IMR-90 (cell line): Measurements from ENCODE around the gene PCGF2. TPM values are rescaled to one million over a fixed set of nuclear protein-coding genes. Genes with fewer than 3 reads are reported as not detected.
A peak's percentile ranks its signal among the peaks of the same experiment; 100 is the strongest.

Source experiments
- ATAC-seq: fragments of 200-7000 bp; cut with Tn5 transposase; 2 replicates; pipeline ENCODE4 v1.9.1; 2020; ENCODE audit warnings: low read depth, mild to moderate bottlenecking, moderate library complexity
- BruUV-seq: library from RNA; stranded (reverse); fragments of 400-500 nt; replicated peaks from 2 replicates; lab custom pipeline; 2021; lab: Mats Ljungman, UMichigan
- CTCF ChIA-PET: fragments of 300-600 bp; formaldehyde crosslinking; extraction: SDS; loops from one replicate; lab custom pipeline; 2021; ENCODE audit warnings: antibody characterized with exemption; lab: Yijun Ruan, JAX
- POLR2A ChIA-PET: fragments of 300-600 bp; sonication (Branson Sonifier 250); formaldehyde crosslinking; loops from one replicate; lab custom pipeline; 2022; ENCODE audit warnings: antibody characterized with exemption; ENCODE audit not compliant: unreplicated experiment; lab: Charles Lee
- DNase-seq: peaks from one replicate; pipeline ENCODE4 v3.0.0; 2013
- H2AFZ ChIP-seq: replicated peaks from 2 replicates; pipeline ENCODE3; 2013; ENCODE audit warnings: low read length, mild to moderate bottlenecking; ENCODE audit not compliant: poor library complexity
- H2AK5ac ChIP-seq: 2 replicates; pipeline ENCODE4 v1.6.1; 2013; ENCODE audit warnings: low read depth, low read length, inconsistent platforms
- H2AK9ac ChIP-seq: replicated peaks from 2 replicates; pipeline ENCODE3; 2013; ENCODE audit warnings: mild to moderate bottlenecking, low read depth, low read length, moderate library complexity; ENCODE audit not compliant: poor library complexity
- H2BK120ac ChIP-seq: 2 replicates; pipeline ENCODE4 v1.6.1; 2013; ENCODE audit warnings: low read depth, low read length, inconsistent platforms
- H2BK15ac ChIP-seq: 3 replicates; pipeline ENCODE4 v1.6.1; 2013; ENCODE audit warnings: low read depth, low read length, inconsistent platforms
- H2BK20ac ChIP-seq: 2 replicates; pipeline ENCODE4 v1.6.1; 2013; ENCODE audit warnings: low read depth, mild to moderate bottlenecking, inconsistent platforms, low read length, moderate library complexity
- H2BK5ac ChIP-seq: 2 replicates; pipeline ENCODE4 v1.6.1; 2013; ENCODE audit warnings: mild to moderate bottlenecking, low read depth, low read length, inconsistent platforms; ENCODE audit not compliant: poor library complexity, severe bottlenecking
- H3K14ac ChIP-seq: replicated peaks from 2 replicates; pipeline ENCODE4 v1.6.1; 2013; ENCODE audit warnings: low read depth, low read length, inconsistent platforms
- H3K18ac ChIP-seq: 2 replicates; pipeline ENCODE4 v1.6.1; 2013; ENCODE audit warnings: low read depth, low read length, control low read depth
- H3K23ac ChIP-seq: 2 replicates; pipeline ENCODE4 v1.6.1; 2013; ENCODE audit warnings: low read depth, low read length, inconsistent platforms
- H3K27ac ChIP-seq: 2 replicates; pipeline ENCODE4 v1.5.1; 2013; ENCODE audit warnings: mild to moderate bottlenecking, control low read depth, low read length; ENCODE audit not compliant: insufficient read depth
- H3K27me3 ChIP-seq: 2 replicates; pipeline ENCODE4 v1.6.1; 2013; ENCODE audit warnings: low read length; ENCODE audit not compliant: control insufficient read depth, insufficient read depth
- H3K36me3 ChIP-seq: 2 replicates; pipeline ENCODE4 v1.6.1; 2013; ENCODE audit warnings: low read length, mixed read lengths; ENCODE audit not compliant: control insufficient read depth, insufficient read depth
- H3K4ac ChIP-seq: 2 replicates; pipeline ENCODE4 v1.6.1; 2013; ENCODE audit warnings: low read depth, low read length, inconsistent platforms
- H3K4me1 ChIP-seq: 2 replicates; pipeline ENCODE4 v1.6.1; 2013; ENCODE audit warnings: low read length, mixed read lengths; ENCODE audit not compliant: control insufficient read depth, insufficient read depth
- H3K4me2 ChIP-seq: 2 replicates; pipeline ENCODE4 v1.6.1; 2013; ENCODE audit warnings: low read depth, mild to moderate bottlenecking, control low read depth, low read length, moderate library complexity
- H3K4me3 ChIP-seq: 2 replicates; pipeline ENCODE4 v1.5.1; 2013; ENCODE audit warnings: low read depth, mild to moderate bottlenecking, control low read depth, low read length, moderate library complexity; ENCODE audit not compliant: insufficient read depth
- H3K56ac ChIP-seq: 2 replicates; pipeline ENCODE4 v1.6.1; 2013; ENCODE audit warnings: low read length, inconsistent platforms; ENCODE audit not compliant: insufficient read depth; ENCODE audit errors: extremely low read depth
- H3K79me1 ChIP-seq, 2 experiments: 2 replicates each; pipeline ENCODE4 v1.6.1; 2013; ENCODE audit warnings: low read length in 2 of 2, inconsistent platforms in 1 of 2, low read depth in 1 of 2
- H3K9ac ChIP-seq: 2 replicates; pipeline ENCODE4 v1.6.1; 2013; ENCODE audit warnings: low read depth, low read length, control low read depth
- H3K9me1 ChIP-seq: 2 replicates; pipeline ENCODE4 v1.6.1; 2013; ENCODE audit warnings: low read length, inconsistent platforms; ENCODE audit not compliant: insufficient read depth
- H3K9me3 ChIP-seq: 2 replicates; pipeline ENCODE4 v1.6.1; 2013; ENCODE audit warnings: low read length; ENCODE audit not compliant: control insufficient read depth, insufficient read depth
- H4K20me1 ChIP-seq: 2 replicates; pipeline ENCODE4 v1.6.1; 2013; ENCODE audit warnings: low read length, inconsistent platforms; ENCODE audit not compliant: insufficient read depth
- H4K5ac ChIP-seq: 2 replicates; pipeline ENCODE4 v1.6.1; 2013; ENCODE audit warnings: mild to moderate bottlenecking, low read depth, low read length, control low read depth
- H4K8ac ChIP-seq, 2 experiments: 2 replicates each; pipeline ENCODE4 v1.6.1; 2013; ENCODE audit warnings: low read depth in 2 of 2, low read length in 2 of 2, control low read depth in 1 of 2, inconsistent platforms in 1 of 2
- H4K91ac ChIP-seq: 2 replicates; pipeline ENCODE4 v1.6.1; 2013; ENCODE audit warnings: low read depth, low read length, inconsistent platforms; ENCODE audit not compliant: insufficient read depth
- CTCF ChIP-seq: conservative IDR thresholded peaks from 2 replicates; pipeline ENCODE4 v1.5.1; 2012; ENCODE audit warnings: mild to moderate bottlenecking, low read depth, low read length, improper control_type of control experiment
- ELK1 ChIP-seq: fragments of 150-350 bp; IDR thresholded peaks from 2 replicates; pipeline ENCODE4 v1.6.1; 2016; ENCODE audit warnings: low read depth, mild to moderate bottlenecking, low read length, moderate library complexity, borderline replicate concordance
- MAZ ChIP-seq: IDR thresholded peaks from 2 replicates; pipeline ENCODE4 v1.6.1; 2012; ENCODE audit warnings: low read depth, mild to moderate bottlenecking, low read length, improper control_type of control experiment, moderate library complexity, borderline replicate concordance
- MXI1 ChIP-seq: IDR thresholded peaks from 2 replicates; pipeline ENCODE4 v1.6.1; 2012; ENCODE audit warnings: low read depth, mild to moderate bottlenecking, low read length, moderate library complexity, borderline replicate concordance
- RAD21 ChIP-seq: IDR thresholded peaks from 2 replicates; pipeline ENCODE4 v1.6.1; 2012; ENCODE audit warnings: low read length, improper control_type of control experiment
- RCOR1 ChIP-seq: IDR thresholded peaks from 2 replicates; pipeline ENCODE4 v1.6.1; 2012; ENCODE audit warnings: mild to moderate bottlenecking, low read length, improper control_type of control experiment; ENCODE audit not compliant: insufficient replicate concordance
- SMC3 ChIP-seq: fragments of 150-350 bp; IDR thresholded peaks from 2 replicates; pipeline ENCODE4 v1.6.1; 2016; ENCODE audit warnings: low read depth, mild to moderate bottlenecking, antibody characterized with exemption, low read length, moderate library complexity
- USF2 ChIP-seq: fragments of 150-350 bp; IDR thresholded peaks from 2 replicates; pipeline ENCODE4 v1.6.1; 2017; ENCODE audit warnings: mild to moderate bottlenecking, antibody characterized with exemption, low read length, low read depth
- WGBS, 2 experiments: methylation state at CpG; one replicate each; pipeline versions ENCODE4 v1.1.5 to v1.1.7; 2013; ENCODE audit warnings: missing lambda C conversion rate in 2 of 2; ENCODE audit not compliant: insufficient read length in 1 of 2; ENCODE audit errors: extremely low coverage in 2 of 2; 5-methylcytosine and 5-hydroxymethylcytosine counted together
- dilution Hi-C: fragments of 300-500 bp; cut with HindIII; formaldehyde crosslinking; loops from one replicate; pipeline ENCODE4 v1.14.3; 2018; ENCODE audit warnings: low sequenced_read_pairs; ENCODE audit not compliant: unreplicated experiment
- in situ Hi-C: fragments of 300-500 bp; cut with MboI; formaldehyde crosslinking; loops from 3 replicates; pipeline ENCODE4 v1.14.3; 2019; ENCODE audit warnings: low sequenced_read_pairs, inconsistent platforms, mixed read lengths
- intact Hi-C: fragments of 100-400 bp; cut with micrococcal nuclease; formaldehyde crosslinking; loops from 2 replicates; pipeline ENCODE4 v1.10.0; 2022
- polyA plus RNA-seq, 3 experiments: library from polyadenylated mRNA; depleted of rRNA; stranded (reverse); fragments of >200 nt; gene quantifications; 2 replicates each; pipeline ENCODE4 v1.2.3, GENCODE V29; 2012; ENCODE audit warnings: low replicate concordance in 1 of 3
- total RNA-seq: library from RNA; depleted of rRNA; stranded (reverse); fragments of >200 nt; gene quantifications from 2 replicates; pipeline ENCODE4 v1.2.3, GENCODE V29; 2012

Gene PCGF2
- total and polyA plus RNA-seq, 2 of the 4 experiments (the other 2 are of a cell fraction) = 1.1 to 18.2 TPM

- dilution Hi-C loops = no loop called here
- TF ChIP-seq RAD21 = no peak
- TF ChIP-seq MAZ = no peak
- TF ChIP-seq USF2 = no peak
- no peak for TF ChIP-seq MXI1
- TF ChIP-seq CTCF = no peak
- no peak for TF ChIP-seq ELK1
- TF ChIP-seq SMC3 = no peak
- no peak for TF ChIP-seq RCOR1
- Histone ChIP-seq H3K23ac (peak overlapping the region; percentile 73; the same call in 1 of the 2 replicates), H2BK5ac (peak overlapping the region; percentile 62), H3K27ac (peak overlapping the region; percentile 75), H2AFZ (peak overlapping the region; percentile 100), H2AK9ac (peak overlapping the region; percentile 95), H3K27me3 (no peaks in the 10 kb centered on the region), H3K4ac (peak overlapping the region; percentile 34), H3K4me3 (peak overlapping the region; percentile 77), H3K9ac (peak overlapping the region; percentile 76), H3K14ac (peak overlapping the region; percentile 84), H3K4me1 (peaks cover 12% of the 10 kb centered on the region), H2BK15ac (no peak overlapping the region; the same call in 2 of the 3 replicates), H3K4me2 (peak overlapping the region; percentile 77), H3K79me1 (peaks cover 11 to 49% of the 10 kb centered on the region in 2 experiments; a peak in 3 of 4 replicates), H3K18ac (no peak overlapping the region; the same call in 1 of the 2 replicates), H2AK5ac (peak overlapping the region; percentile 30), H3K36me3 (peaks cover 23% of the 10 kb centered on the region), H2BK120ac (no peak overlapping the region), H4K20me1 (peaks cover 21% of the 10 kb centered on the region), H4K5ac (peak overlapping the region; percentile 68), H4K91ac (peak overlapping the region; percentile 91), H3K9me1 (0 out of 2 replicates have a peak, but pooled peaks cover 11% of the 10 kb centered on the region), H3K9me3 (no peaks in the 10 kb centered on the region), H3K56ac (peak overlapping the region; percentile 56; the same call in 1 of the 2 replicates), H2BK20ac (no peak overlapping the region), H4K8ac (peak overlapping the region; percentile 82 to 97)
- ChIA-PET CTCF (interaction anchor here (1.1 kb wide), 1 partner anchor 23 kb away, joined by 3 read pairs; no protein-coding TSS in a partner anchor), POLR2A (no interaction called here)
- no TSS peak for BruUV-seq
- ATAC-seq = no peak
- intact Hi-C loops = no loop called here
- WGBS, 2 experiments = 22% methylated on average over 7 of the region's 14 CpGs; no CpG with 5 or more reads in 1 of the 2 experiments
- in situ Hi-C loops = no loop called here
- no peak for DNase-seq
These were observed 18.7 kb downstream of the PCGF2 start for GRCh38 chr17:38729368-38729885.
